ENCODE measurements around the gene DDN. TPM values are rescaled to one million over a fixed set of nuclear protein-coding genes. Genes with fewer than 3 reads are reported as not detected.

Gene DDN
- total RNA-seq, 1 experiment from 2014 or later, result 0.50 TPM

DNA sequence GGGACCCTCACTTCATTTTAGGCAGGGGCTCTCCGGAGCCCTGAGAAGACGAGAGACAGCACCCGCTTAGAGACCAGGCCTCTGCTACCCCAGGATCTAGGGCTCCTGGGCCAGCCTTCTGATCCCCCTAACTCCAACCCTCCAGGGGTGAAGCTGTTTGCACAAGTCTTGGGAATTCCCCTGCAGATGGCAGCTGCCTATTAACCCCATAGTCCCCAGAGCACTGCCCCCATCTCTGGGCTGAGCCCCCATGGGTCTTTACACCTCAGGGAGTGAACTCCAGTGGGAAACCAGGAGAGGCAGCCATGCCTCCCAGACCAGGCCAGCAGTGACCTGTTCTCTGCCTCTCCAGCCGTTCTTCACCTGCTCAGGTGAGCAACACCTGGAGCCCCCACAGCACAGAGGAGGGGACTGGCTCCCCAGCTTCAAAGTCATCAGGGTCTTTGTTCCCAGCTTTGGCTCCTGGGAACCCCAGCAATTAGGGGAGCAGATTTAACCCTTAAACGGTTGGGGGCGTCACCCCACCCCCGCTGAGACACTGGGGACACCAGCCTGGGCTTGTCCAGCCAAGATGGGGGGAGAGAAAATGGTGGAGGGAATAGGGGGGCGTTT, 29.9 kb downstream of the DDN start:
- DNase-seq (ENCODE audit: extremely low read depth, low read depth), result no peak

GRCh38 chr12:48968467-48968866, 30.7 kb downstream of the DDN start:
- DNase-seq (ENCODE audit: extremely low read depth, low read depth), result no peak

- no peak for DNase-seq (ENCODE audit: extremely low read depth, low read depth)
Observed at GRCh38 chr12:48967991-48968390, 31.2 kb downstream of the DDN start.

DNA sequence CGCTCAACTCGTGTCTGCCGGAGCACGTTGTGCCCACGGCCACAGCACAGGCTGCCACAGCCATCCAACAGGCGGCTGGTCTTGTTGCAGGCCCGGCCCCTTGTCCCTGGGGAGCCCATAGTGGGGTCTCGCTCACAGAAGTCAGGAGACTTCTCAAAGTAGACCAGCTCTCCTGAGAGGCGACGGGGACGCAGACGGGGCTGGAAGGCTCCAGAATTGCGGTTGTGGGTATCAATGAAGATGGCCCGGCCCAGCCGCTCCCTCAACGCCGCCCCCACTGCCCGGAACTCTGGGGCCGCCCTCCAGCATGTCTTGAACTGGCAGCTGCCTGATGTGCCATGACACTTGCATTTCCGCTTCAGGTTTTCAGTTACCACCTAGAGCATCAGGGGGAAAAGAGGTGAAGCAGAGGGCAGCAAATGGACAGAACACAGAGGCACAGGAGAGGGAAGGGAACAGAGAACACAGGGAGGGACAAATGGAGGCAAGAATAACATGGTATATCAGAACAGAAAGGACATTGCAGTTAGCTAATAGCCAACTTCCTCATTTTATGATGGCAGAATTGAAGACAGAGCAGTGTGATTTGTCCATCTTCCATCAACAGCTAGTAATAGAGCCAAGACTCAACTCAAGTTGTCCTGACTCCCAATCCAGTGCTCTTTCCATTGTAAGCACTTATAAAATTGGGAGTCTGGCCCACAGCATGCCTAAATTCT, 32.8 kb downstream of the DDN start:
- no peak for DNase-seq (ENCODE audit: extremely low read depth, low read depth)

GRCh38 chr12:48965298-48965838, 33.8 kb downstream of the DDN start:
- no peak for DNase-seq (ENCODE audit: extremely low read depth, low read depth)

DNA sequence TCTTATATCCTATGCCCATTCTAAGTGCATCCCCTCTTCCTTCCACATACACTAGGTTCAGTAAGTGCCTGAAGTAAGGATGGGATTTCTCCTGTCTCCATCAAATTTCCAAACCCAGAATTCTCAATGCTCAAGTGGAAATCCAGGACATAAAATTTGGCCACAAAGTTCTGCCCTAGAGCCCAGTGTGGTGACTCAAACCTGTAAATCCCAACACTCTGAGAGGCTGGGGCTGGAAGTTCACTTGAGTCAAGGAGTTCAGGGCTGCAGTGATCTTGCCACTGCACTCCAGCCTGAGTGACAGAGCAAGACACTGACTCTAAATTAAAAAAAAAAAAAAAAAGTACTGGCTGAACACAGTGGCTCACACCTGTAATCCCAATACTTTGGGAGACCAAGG, 37.4 kb downstream of the DDN start:
- DNase-seq (ENCODE audit: extremely low read depth, low read depth), result no peak

- no peak for DNase-seq (ENCODE audit: extremely low read depth, low read depth)
Observed at GRCh38 chr12:48961331-48961730, 37.8 kb downstream of the DDN start.

- no peak for DNase-seq (ENCODE audit: extremely low read depth, low read depth)
Observed at GRCh38 chr12:48960834-48961233, 38.3 kb downstream of the DDN start.

- DNase-seq (ENCODE audit: extremely low read depth, low read depth), result no peak
Observed at GRCh38 chr12:48958049-48958388, 41.2 kb downstream of the DDN start.

DNA sequence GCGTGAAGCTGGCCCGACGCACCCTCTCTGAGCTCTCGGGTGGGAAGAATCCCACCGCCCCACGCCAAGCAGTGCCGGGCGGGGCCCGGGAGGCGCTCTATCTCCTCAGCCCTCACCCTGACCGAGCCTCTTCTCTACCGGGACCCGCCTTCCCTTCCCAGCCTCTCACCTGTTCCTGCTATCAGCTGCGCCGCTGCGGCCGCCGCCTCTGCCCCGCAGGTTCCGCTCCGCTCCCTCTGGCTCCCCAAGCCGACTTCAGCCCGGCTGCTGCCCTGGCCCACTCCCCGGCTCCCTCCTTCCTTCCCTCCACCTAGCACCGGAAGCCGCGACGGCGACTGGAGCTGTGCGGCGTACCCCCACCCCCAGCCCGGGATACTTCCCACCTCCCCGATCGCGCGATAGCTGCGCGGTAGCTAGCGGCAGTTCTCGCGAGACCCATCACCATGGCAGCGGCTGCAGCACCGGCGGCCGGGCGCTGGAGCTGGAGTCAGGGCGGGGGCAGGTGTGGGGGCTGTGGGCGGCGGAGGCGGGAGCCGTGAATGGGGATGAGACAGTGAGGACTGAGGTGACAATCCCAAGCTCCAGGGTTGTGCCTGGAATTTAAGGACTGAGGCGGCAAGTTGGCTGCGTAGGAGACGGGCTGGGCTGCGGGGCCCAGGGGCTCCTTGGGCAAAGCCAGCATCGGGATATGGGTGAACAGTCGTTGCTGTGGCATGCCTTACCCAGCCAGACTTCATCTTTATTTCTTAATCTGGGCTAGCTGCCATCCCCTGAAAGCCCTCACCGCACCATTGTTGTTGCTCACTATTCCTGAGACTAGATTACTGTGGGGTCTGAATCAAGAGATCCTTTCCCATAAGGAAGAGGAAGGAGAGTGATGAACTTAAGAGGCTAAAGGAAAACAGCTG, 41.8 kb downstream of the DDN start, which contains the start of gene ARF3:
Gene ARF3, minus strand, starts transcription at position 347 of the 908 bp plus-strand sequence. CDS start 16,392 bp downstream, outside the sequence.
- peak; percentile 88 for DNase-seq (ENCODE audit: extremely low read depth, low read depth)

DNA sequence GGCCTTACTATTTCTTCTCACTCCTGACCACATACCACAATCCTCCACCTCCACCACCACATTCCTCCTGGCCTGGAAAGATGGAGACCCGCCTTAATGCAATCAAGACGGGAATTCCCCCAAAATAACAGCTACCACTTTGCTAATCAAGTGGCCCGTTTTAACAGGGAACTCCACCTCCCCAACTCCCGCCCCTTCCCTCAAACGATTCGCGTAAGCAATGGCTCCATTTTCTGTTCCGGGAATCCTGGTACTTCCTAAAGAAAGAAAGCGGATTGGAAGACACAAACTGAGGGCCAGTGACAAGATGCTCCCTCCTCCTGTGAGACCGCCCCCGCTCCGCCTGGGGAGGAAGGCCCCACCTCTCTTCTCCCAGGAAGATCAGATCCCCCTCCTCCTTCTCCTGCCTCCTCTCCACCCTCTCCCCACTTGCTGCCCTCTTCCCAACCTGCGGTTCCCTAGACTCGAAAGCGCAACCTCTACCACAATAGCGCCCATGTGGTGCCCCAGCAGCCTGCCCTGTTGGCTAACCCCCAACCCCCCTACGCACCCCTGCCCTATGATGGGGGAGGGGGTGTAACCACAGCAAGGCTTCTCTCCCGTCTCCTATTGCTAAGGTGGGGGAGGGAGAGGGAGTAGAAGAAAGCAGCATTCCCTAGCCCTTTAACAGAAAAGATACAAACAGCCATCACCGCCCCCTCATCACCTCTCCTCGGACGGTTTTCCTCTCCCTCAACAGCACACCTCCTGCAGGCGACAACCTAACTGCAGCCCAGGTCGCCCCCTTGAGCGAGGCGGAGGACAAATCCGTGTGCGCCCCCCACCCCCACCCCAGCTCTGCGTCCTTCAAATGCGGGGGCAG, 42.7 kb downstream of the DDN start:
- DNase-seq (ENCODE audit: extremely low read depth, low read depth), result peak; percentile 82

GRCh38 chr12:48954841-48955501, 44.2 kb downstream of the DDN start:
- no peak for DNase-seq (ENCODE audit: extremely low read depth, low read depth)

DNA sequence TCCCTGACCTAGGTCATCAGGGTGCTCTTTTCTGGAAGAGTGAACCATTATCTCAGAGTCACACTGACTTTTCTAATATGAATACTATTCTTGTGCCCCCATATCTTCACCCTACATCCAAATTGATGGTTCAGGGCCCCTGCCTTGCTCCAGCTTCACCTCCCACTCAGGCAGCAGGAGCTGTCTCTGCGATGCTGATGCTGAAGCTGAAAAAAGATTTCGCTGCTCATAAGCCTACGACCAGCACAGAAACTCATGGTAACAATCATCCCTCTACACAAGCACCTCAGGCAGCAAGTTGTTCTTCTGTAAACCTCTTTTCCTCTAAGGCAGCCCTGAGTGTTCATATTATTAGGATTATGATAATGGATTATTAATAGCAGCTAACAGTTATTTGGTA, 45.1 kb downstream of the DDN start:
- no peak for DNase-seq (ENCODE audit: extremely low read depth, low read depth)

DNA sequence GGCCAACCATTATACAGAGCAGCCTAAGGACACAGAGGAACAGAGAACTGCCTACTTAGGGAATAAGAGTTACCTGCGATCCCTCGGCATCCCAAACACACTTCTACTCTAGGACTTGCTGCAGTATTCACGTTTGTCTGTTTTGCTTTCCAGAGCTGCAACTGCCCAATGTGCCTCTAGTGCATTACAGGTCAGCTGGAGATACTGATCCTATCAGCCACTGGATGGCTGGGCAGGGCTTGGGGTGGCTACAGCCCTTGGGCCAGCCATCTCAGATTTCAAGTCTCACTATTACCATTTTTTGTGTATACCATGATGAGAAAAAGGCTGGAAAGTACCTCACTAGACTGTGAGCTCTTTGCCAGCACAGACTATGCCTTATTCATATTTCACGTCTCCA, 46.5 kb downstream of the DDN start:
- DNase-seq (ENCODE audit: extremely low read depth, low read depth), result no peak

GRCh38 chr12:48947727-48948126, 51.4 kb downstream of the DDN start:
- DNase-seq (ENCODE audit: extremely low read depth, low read depth), result no peak

- no peak for DNase-seq (ENCODE audit: extremely low read depth, low read depth)
Observed at GRCh38 chr12:48946943-48947342, 52.2 kb downstream of the DDN start.

DNA sequence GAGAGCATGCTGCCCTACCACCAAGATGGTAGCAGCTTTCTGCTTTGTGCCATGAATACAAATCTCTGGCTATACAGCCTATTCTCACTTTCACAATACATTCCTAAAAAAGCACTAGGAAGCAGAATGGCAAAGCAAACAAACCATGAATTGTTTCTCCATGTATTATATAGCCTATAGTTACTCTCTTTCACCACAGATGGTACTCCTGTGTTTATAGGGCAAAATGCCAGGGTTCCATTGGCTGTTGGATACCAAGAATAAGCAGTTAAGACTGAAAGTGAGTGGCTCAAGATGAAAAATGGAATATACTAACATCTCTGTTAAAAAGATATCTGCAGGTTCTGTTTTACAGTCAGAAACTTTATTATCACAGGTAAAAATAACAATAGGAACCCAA, 53.0 kb downstream of the DDN start:
- no peak for DNase-seq (ENCODE audit: extremely low read depth, low read depth)
